CD4-positive, alpha-beta T cell treated with Interleukin-21 for 1 hour (primary cell): Measurements from ENCODE around the gene KRTAP20-2.

Source experiments
- DNase-seq: peaks from one replicate; pipeline ENCODE4 v3.0.0-alpha.2; 2020

KRTAP20-2 gene

DNA sequence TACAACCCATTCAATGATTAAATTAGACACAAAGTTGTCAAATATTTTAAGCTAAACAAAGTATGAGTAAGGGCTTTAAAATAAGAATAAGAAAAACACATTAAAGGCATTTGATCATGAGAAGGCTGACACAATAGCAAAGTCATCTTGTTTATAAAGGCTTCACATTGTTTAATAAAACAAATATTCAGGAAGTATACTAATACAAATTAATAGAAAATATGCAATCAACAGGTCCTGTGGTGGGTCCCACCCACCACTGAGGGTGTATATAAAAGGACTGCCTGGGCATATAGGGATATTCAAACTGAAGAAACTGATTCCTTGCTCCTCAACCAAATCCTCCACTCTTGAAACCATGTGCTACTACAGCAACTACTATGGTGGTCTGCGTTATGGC lies at the start of gene KRTAP20-2:
Gene KRTAP20-2 (plus strand): TSS at position 301 of the 400 bp plus-strand sequence. CDS start 58 bp downstream, at position 359.
- DNase-seq: no peak

DNA sequence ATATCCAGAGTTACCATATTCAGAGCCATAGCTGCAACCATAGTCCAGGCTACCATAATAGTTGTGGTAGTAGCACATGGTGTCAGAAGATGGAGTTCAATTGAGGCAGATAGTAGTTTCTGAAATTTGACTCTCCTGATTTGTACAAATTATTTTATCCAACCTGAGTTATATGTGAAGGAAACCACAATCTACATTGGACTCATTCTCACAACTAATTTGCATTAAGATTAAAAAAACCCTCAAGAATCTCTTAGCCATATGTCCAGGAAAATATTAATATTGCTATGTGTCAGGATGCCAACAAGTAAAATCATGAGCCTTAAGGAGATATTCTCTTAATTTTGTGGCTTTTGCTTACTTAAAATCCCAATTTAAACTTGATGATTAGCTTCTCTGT lies 44.7 kb upstream of the KRTAP20-2 start, which contains the start of gene KRTAP22-2:
Gene KRTAP22-2 (minus strand): TSS at position 101 of the 400 bp plus-strand sequence.
- no peak for DNase-seq

DNA sequence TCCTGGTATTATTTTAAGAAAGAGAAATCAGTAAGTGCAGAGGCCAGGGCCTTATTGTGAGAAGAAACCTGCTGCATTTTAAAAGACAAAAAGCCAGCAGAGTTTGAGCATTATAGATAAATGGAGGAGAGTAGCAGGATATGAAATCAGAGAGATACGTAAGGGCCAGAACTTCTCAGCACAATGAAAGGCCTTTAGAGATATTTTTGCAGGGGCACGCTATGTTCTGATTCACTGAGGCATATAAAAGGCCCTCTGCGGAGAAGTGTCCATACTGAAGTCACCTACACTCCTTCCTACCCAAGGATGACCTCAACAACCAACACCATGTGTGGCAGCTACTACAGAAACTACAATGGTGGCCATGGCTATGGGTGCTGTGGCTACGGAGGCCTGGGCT lies 42.9 kb upstream of the KRTAP20-2 start, which contains the start of gene KRTAP6-3:
Gene KRTAP6-3 (plus strand): TSS at position 301 of the 400 bp plus-strand sequence. CDS start 6 bp downstream, at position 307.
- no peak for DNase-seq

DNA sequence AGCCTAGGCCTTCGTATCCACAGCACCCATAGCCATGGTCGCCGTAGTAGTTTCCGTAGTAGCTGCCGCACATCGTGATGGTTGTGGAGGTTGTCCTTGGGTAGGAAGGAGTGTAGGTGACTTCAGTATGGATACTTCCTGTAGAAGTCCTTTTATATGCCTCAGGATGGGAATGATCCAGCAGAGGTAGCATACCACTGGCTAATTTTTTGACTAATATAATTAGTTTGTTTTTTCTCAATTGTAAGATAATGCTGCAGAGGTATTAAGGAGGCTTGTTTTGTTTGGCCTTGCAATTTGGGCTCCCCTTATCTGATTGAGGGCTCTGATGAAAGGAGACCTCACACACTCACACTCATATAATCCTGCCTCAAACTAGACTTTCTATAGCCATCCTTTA lies 36.2 kb upstream of the KRTAP20-2 start, which contains the start of gene KRTAP6-2:
Gene KRTAP6-2 (minus strand): TSS at position 101 of the 400 bp plus-strand sequence. CDS start 28 bp downstream, at position 73.
- no peak for DNase-seq

DNA sequence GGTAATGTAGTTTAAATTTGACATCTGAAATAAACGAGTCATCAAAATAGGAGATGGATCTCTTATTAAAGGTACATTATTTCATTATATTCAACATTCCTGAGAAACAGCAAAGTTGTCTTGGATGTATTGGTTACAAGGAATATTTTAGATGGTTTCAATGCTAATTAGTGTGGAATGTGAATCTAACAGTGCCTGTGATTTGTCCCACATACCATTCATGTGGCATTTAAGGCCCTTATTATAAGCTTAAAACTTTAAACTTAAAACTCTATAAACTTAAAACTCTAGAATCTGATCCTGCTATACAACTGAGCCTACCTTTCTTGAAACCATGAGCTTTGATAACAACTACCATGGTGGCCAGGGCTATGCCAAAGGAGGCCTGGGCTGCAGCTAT lies 34.2 kb upstream of the KRTAP20-2 start, which contains the start of gene KRTAP22-1:
Gene KRTAP22-1 (plus strand): TSS at position 301 of the 400 bp plus-strand sequence.
- DNase-seq: no peak

DNA sequence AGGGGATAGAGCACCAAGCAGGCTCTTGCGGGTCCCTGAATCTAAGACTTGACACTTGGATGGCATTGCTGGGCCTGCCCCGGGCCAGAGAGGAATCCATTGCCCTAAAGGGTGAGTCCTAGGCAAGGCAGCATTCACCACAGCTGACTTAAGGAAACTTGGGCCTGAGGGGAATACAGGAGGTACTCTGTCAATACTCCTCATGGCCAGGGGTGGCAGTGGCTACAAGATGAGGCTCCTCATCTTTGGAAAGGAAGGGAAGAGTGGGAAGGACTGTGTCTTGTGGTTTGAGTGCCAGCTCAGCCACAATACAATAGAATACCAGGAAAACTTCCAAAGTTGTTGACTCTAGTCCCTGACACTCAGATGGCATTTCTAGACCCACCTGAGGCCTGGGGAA lies 29.0 kb upstream of the KRTAP20-2 start:
- DNase-seq: no peak

DNA sequence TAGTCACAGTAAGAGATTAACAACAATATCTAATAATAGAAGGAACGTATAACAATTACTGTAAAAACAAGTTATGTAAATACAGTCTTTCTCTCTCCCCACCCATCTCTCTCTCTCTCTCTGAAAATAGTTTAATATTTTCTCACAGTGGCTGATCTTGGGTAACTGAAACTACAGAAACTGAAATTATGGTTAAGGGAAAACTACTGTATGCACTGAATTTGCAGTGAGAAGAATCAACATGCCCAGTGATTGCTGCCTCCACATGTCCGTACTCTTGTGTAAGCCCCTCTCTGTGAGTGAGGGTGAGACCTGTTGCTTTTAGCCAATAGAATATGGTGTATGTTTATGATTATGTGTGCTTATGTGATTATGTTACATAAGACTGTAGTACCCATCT lies 22.9 kb upstream of the KRTAP20-2 start:
- no peak for DNase-seq

DNA sequence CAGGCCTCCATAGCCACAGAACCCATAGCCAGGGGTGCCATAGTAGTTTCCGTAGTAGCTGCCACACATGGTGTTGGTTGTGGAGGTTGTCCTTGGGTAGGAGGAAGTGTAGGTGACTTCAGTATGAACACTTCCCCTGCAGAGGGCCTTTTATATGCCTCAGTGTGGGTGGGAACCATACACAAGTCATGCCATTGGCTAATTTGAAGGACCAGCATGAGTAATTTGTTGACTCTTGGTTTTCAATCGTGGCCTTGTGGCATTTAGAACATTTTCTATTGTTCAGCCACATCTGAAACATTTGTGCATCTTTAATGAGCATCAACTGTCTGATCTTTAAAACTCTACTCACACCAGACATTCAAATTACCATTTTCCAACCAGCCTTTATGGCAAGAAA lies 21.2 kb upstream of the KRTAP20-2 start, which contains the start of gene KRTAP6-1:
Gene KRTAP6-1 (minus strand): TSS at position 95 of the 400 bp plus-strand sequence. CDS start 26 bp downstream, at position 69.
- no peak for DNase-seq

DNA sequence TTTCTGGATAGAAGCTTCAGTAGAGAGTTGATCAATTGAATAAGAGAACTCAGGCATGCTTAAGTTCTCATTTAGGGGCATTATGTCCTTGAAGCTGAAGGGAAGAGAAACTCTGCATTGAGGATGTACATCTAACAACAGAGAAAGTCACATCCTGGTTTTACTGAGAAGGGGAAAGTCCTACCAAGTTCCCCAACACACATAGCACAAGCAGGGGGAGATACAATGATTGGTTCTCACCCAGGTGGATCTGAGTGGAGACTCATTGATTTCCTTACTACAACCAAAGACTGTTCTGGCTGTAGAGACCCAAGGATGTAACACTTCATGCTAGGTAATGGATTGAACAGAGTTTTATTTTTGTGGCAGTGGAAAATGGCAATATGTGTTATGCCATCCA lies 19.8 kb upstream of the KRTAP20-2 start:
- DNase-seq: no peak

DNA sequence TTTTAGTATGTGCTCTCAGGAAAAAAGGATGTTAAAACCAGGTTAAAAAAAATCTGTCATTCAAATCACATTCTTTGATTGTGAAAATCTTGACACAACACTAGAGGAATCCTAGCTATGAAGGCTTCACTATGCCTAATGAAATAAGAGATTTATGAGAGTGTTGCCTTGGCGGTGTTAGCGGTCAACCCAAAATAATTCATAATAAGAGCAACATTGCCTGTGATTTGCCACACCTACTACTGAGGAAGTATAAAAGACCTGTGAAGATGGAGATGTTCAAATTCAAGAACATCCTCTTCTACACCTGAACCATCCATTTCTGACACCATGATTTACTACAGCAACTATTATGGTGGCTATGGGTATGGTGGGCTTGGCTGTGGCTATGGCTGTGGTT lies 18.9 kb upstream of the KRTAP20-2 start, which contains the start of gene KRTAP20-1:
Gene KRTAP20-1 (plus strand): TSS at position 301 of the 400 bp plus-strand sequence. CDS start 30 bp downstream, at position 331.
- no peak for DNase-seq

DNA sequence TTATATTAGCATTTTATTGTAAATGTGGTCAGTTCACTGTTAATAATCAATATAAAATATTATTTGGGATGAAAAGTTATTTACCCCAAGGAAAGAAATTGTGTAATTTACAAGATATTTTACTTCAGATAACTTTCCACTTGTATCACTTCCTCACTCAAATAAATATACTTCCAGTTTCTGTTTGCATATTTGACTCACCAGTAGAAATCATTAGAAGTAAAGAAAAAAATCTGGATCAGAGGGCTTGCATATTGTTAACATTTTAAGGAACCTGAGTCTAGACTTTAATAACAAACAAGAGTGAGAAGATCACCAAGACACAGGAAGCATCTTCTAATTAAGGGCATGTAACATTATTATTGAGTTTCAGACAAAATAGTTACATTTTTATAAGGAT lies 14.9 kb upstream of the KRTAP20-2 start:
- DNase-seq: no peak

DNA sequence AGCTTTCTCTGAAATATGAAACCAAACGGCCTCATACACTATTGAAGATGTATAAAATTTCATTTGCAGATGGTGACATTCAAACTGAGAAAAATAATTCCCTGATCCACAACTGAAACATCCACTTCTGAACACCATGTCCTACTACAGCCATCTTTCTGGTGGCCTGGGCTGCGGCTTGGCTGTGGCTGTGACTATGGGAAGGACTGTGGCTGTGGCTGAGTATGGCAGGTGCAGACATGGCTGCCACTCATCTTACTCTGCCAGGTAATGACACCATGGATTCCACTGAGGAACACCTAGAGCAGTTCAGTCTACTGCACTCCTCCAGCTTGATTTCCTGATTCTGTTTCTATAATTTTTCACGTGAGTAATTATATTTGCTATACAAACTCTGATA lies 14.5 kb upstream of the KRTAP20-2 start, which contains the start of gene KRTAP20-4:
Gene KRTAP20-4 (plus strand): TSS at position 106 of the 400 bp plus-strand sequence.
- DNase-seq: no peak

DNA sequence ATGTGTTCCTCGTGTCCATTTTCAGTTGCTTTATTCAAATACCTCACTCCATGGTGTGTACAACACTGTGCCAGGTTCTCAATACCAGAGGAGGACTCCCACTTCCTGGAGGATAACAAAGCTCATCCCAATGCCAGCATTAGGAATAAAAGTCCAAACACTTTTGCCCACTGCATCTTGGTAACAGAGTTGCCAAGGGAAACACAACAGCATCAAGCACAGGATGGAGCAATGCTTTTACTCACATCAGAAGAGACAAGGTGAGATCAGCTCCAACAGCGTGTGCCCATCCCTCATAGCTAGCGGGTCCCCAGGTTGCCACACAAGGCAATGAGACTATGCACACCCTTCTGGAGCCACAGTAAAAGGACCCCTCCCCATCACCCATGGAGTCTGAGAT lies 11.6 kb upstream of the KRTAP20-2 start:
- no peak for DNase-seq

DNA sequence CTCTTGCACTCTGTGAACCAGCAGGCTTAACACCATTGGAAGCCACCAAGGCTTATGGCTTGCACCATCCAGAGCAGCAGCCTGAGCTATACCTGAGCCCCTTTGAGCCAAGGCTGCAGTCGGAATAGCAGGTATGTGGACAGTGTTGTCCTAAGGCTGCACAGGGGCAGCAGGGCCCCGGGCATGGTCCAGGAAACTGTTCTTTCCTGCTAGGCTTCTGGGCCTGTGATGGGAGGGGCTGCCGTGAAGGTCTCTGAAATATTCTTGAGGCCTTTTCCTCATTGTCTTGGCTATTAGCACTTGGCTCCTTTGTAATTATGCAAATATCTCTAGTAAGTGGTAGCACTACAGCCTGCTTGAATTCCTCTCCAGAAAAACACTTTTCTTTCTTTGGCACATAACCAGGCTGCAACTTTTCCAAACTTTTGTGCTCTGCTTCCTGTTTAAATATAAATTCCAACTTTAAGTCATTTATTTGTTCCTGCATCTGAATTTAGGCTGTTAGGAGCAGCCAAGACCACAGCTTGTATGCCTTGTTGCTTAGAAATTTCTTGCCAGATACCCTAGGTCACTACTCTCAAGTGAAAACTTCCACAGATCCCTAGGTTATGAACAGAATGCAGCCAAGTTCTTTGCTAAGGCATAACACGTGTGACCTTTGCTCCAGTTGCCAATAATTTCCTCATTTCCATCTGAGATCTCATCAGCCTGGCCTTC lies 9.4 kb upstream of the KRTAP20-2 start:
- DNase-seq: no peak

DNA sequence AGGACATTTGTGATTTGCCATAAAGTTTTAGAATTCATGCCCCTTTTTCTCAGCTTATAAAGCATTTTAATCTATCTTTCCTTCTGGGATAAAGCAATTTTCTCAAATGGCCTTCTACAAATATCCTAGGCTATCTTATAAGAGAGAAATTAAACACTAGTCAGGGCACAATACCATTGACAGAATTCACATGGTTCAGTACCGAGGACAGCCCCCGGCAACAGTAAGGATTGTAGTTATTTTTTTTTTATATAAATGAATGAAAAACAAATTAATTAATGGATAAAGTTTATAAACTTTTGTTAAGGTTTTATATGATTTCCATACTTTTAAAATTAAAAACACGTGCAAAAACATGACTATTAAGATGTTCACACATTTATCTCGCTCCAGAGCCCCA lies 6.9 kb upstream of the KRTAP20-2 start:
- no peak for DNase-seq

DNA sequence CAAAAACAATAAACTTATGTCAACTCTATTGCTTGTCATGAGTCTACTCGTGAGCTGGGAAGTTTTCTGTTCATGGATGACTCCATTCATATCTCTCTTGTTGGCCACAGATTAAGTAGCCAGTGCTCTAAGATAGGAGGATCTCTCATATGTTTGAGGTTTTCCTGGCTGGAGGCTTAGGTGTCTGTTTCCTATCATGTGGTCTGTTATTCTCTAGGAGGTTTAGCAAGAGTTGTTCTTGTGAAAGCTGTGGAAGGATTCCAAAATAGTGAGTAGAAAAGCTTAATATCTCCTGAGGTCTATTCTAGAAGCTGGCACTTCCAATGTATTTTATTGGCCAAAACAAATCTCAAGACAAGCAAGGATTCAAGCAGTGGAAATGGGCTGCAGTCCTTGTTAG lies 5.8 kb upstream of the KRTAP20-2 start:
- no peak for DNase-seq

DNA sequence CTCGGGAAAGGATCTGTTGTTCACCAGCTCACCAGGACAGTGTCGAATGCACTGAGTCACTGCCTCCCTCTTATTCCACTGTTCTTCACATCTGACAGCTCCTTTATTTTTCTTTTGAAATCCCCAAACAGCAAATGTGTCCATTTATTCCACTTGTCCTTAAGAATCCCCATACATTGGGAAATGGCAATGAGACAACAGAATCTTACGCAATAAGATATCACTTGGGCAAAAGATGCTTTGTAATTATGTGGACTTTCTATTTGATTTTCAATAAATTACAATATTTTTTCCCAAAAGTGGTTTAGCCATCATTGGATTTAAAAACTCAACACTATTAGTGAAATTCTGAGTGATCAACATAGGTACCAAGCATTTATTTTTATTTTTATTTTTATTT lies 3.7 kb downstream of the KRTAP20-2 start:
- no peak for DNase-seq

DNA sequence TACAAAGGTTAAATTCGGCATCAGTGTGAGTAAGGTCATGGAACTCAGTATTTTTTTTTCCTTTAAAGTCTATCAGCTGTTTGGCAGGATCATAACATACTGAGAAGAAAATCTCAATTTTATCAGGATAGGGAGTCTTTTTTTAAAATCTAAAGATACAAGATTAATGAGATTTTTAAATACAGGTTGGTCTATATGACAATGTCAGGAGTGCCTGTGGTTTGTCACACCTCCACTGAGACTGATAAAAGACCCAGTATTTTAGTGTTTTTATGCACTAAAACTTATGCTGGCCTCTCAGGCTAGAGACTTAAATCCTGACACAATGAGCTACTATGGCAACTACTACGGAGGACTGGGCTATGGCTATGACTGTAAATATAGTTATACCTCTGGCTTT lies 7.6 kb downstream of the KRTAP20-2 start, which contains the start of gene KRTAP20-3:
Gene KRTAP20-3 (plus strand): TSS at position 301 of the 400 bp plus-strand sequence.
- no peak for DNase-seq

DNA sequence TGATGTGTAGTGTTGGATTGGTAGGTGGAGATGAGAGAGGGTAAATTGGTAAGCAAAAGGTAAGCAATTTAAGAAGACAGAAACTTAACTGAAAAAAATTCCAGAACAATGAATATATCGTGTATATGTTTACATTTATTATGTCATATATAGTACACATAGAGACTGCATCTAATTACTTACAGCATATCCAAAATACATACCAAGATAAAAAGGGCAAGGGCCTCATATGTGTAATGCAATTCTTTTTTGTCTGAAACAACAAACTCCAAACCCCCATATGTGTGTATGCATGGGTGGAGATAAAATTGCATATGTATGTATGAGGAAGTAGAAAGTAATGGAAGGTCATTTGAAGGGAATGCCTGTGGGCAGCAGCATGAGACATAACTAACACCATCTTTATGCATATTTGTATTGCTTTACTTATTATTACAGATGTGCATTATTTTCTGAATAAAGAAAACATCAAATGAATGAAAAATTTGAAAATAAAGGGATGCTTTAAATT lies 12.0 kb downstream of the KRTAP20-2 start:
- no peak for DNase-seq

DNA sequence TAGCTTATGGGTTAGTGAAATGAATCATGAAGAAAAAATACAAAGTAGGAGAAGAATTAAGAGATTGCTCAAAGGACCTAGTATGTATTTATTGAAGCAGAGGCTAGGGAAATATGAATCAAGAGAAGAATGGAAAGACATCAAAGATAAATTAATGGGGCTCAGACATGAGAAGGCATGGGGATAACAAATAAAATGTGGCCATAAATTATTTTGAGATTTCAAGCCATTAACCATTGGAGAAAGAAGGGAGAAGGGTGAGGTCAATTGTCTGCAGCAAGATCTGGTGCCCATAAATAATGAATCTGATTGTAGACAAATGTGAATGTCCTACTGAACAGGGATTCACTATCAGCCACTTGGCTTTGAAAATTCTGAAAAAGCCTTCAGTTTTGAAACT lies 17.9 kb downstream of the KRTAP20-2 start:
- DNase-seq: no peak

DNA sequence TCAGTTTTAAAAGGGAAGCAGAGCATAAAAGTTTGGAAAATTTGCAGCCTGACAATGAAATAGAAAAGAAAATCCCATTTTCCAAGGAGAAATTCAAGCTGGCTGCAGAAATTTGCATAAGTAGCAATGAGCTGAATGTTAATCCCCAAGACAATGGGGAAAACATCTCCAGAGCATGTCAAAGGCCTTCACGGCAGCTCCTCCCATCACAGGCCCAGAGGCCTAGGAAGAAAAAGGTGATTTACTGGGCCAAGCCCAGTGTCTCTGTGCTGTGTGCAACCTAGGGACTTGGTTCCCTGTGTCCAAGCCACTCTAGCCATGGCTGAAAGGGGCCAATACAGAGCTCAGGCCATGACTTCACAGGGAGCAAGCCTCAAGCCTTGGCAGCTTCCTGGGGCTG lies 33.8 kb downstream of the KRTAP20-2 start:
- DNase-seq: no peak

DNA sequence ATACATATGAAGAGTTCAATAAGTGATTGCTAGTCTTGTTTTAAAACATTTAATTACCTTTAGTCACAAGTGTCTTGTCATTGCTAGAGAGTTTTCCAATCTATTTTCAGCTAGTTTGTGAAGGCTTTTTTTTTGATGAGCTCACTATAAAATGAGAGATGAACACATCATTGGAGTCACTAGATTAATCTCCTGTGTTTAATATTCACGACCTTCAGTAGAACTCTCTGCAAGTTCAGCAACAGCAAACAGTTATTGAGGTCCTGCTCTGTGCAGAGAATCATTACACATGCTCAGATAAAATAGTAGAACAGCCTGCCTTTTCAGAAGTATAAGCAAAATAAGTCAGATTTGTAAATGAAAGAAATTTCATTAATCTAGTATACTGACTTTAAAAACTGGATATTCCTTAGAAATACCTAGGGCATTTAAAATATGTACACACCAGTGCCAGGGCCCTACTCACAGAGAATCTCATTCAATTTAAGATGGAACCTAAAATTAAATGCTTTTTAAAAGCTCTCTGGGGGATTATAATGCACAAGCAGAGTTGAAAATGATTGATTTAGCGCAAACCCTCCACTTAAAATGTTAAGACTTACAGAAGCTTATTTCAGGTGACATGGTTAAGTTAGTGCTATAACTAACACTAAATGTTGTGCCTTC lies 38.1 kb downstream of the KRTAP20-2 start:
- DNase-seq: no peak

DNA sequence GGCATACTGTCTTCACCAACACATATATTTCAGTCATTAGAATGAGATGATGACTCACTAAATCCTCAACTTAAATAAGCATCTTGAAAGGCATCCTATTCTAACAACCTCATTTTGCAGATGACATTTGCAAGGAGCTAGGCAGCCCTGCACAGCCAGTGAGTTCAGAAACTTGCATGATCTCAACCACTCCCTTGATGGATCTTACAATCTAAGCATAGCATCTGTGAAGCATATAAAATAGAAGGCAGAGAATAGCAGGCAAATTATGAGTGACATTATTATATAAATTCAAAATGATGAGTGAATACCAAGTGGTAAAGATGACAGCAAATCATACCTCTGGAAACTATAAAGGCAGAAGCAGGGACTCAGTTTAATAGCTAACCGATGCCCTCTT lies 39.3 kb downstream of the KRTAP20-2 start:
- no peak for DNase-seq
